Stimulated activated CD4-positive, alpha-beta T cell treated with anti-CD3 and anti-CD28 coated beads, Interleukin-4, amount 100 ng/mL, for 4 hours (primary cell): ENCODE data around the gene PCSK2.

Experiments used
- DNase-seq, 2 experiments: peaks; one replicate each; pipeline ENCODE4 v3.0.0-alpha.2; 2020

Gene PCSK2

DNA sequence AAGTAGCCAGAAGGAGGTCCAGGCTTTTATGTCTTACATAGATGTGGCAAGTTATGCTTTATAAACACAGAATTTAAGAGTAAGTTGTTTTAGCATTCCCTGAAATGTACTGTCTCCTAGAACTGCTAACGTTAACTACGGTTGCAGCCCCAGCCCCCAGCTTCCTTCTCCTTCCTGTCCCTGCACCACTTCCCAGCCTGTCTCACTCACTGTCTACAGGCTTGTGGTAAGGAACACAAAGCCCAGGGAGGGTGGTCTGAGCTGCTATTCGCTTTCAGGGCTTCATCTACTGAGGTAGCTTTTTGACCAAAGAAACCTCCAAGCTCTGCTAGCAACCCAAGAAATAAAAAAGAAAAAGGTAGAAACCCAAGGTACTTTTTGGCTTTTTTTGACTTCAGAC is 35.9 kb downstream of the PCSK2 start:
- DNase-seq: no peak

- no peak for DNase-seq
Observed at GRCh38 chr20:17273717-17274116, 46.9 kb downstream of the PCSK2 start.

GRCh38 chr20:17276101-17276500 is 49.3 kb downstream of the PCSK2 start:
- no peak for DNase-seq

DNA sequence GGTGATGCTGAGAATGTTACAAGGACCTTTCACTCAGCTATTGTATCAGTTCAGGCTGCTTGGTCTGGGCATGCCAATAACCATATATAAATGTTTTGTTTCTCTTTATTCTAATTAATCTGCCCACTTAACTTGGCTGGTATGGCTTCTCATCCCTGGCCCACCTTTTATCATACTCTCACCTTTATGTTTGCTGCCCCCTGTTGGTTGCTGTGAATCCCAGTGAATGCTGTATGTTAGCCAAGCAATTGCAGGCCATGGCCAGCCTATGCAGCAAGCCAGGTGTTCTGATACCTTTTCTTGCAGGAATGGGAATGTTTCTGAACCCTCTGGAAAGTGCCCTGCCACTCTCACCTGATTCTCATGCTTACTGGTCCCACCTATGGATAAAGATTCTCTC is 54.6 kb downstream of the PCSK2 start:
- no peak for DNase-seq

DNA sequence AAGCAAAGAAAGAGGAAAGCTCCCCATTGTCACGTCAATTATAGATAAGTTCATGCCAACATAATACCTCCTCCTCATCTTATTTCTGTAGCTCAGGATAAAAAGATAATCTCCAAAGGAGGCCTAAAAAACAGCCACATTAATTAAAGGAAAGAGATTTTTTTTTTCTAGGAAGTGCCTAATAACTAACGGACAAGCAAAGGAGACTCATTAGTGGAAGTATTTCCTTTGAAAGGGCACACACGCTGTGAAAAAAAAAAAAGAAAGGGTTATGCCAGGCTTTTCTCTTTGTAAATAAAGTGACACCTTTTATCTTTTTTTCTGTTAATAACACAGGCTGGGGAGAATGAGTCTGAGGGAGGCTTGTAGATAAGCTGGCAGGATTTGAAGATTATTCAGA is 55.7 kb downstream of the PCSK2 start:
- no peak for DNase-seq

GRCh38 chr20:17287503-17287902 is 60.7 kb downstream of the PCSK2 start:
- DNase-seq: no peak

GRCh38 chr20:17287998-17288397 is 61.2 kb downstream of the PCSK2 start:
- DNase-seq: no peak

- no peak for DNase-seq
Observed at GRCh38 chr20:17295151-17295726, 68.4 kb downstream of the PCSK2 start.

DNA sequence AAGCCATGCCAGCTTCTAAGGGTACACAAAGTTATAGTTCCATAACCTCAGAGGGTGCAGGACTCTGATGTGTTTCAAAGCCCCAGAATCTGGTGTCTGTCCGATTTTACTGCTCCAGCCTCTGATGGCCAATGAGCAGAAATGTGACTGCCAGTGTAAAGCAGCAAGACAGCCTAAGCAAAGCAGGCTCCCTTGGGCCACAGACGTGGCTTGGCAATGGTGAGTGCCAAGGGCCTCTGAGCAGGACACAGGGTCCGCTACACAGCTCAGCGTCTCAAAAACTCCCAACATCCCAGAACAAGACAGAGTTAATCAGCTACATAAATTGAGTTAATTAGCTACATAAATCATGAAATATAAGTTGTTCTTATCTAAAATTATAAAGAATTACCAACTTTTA is 69.2 kb downstream of the PCSK2 start:
- DNase-seq: no peak

DNA sequence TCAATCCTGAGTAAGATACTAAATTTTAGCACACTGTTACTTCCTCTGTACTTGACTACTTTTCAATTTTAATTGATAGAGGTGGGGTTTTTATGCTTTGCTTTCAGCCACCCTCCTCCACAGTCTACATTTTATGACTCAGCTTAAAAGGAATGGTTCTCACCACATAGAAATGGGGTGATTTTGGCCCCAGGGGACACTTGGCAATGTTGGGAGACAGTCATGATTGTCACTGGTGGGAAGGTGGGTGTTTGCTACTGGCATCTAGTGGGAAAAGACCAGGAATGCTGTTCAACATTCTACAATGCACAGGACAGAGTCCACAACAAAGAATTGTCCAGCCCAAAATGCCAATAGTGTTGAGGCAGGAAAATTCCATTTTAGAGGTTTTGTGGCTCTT is 71.3 kb downstream of the PCSK2 start:
- DNase-seq: no peak

DNA sequence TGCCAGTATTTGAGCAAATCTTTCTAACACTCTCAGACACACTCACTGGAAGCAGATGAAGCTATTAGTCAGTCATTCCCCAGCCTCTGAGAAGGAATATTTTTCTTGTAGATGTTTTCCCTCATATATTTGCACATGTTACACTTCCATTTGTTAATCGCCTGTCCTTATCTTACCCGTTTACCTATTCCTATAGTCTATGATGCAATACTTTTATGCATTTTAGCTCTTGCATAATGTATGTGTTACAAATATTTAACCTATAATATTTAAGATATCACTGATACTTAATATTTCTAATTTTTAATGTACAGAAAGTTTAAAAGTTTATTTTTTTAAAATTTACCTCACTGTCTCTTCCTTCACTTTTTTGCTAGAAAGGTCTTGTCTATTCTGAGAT is 71.9 kb downstream of the PCSK2 start:
- DNase-seq: no peak

DNA sequence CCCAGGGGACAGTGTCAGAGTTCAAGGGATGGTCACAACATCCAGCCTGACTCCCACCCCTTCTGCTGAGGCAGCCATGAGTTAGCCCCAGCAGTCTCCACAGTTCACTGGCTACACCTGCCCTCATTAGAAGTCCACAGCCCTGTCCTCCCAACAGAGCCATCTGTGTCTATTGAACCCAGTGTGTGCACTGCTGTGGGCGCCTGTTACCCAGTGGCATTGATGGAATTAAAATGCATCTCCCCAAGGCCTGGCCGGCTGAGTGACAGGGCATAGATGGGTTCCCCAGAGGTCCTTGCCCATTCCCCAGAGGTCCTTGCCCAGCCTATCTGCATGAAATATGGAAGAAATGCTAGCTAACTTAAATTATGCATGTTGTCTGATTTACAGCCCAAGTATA is 73.3 kb downstream of the PCSK2 start:
- DNase-seq: no peak

- DNase-seq: no peak
Observed at GRCh38 chr20:17304774-17305173, 77.9 kb downstream of the PCSK2 start.

- DNase-seq: no peak
Observed at GRCh38 chr20:17306427-17306826, 79.6 kb downstream of the PCSK2 start.

- DNase-seq: no peak
Observed at GRCh38 chr20:17314264-17314663, 87.4 kb downstream of the PCSK2 start.

DNA sequence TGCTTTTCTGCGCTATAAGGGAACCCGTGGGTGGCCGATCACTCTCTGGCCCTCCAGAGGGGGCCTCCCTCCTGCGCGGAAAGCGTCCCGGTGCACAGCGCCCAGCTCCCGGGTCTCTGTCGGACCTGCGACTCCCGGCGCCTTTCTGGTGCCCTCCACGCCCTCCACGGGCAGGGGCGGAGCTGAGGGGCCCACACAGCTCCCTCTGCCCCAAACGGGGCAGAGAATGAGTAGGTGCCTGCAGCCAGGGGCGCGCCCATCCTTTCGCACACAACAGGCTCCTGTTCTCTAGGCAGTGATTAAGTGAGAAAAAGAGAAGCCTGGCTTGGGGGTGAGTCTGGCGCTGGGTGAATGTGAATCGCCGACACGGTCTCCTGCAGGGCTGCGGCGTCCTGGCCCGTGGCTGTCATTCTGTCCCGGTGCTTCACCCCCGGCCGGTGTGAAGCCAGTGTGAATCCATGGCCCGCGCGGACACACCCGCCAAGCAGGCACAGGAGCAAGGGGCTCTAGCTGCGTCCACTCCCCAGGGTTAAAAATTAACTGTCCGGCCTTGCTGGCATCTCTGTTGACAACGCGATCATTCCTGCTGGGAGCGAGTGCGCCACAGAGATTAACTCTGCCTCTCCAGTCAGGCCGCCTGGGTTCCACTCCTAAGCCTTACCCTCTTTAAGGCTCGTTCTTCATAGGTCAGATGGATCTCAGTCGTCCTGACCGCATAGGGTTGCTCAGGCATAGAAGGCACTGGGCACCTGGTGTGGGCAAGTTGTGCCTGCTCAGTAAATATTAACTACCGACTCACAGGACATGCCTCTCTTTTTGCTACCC is 88.8 kb downstream of the PCSK2 start:
- no peak for DNase-seq

DNA sequence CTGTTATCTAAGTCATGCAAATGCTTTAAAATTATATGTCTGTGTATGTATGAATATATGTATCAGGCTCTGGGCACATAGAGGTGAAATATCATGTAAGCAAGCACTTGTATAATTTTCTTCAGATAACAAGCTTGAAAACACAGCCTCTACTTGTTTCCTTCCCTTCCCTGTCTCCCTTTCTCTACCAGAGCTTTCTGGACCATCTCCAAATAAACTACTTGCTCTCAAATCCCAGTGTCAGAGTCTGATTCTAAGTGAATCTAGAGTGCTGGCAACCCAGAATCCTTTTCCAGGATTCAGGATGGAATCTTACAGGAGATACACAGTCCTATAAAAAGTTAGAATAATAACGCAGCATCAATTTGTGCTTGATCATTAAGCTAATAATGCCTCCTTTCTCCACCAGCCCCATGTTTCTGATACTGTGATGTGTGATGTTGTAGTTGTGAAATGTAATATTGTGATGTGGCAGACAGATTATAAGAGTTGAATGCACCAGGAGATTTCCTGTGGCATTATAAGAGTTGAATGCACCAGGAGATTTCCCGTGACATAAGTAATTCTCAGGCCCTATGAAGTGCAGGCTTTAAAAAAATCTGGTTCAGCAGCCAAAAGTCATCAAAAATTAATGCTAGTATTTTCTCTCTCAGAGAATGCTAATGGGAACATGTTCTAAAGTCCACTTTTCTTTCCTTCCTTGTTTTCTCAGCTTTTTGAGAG is 89.6 kb downstream of the PCSK2 start:
- no peak for DNase-seq

GRCh38 chr20:17317341-17317740 is 90.5 kb downstream of the PCSK2 start:
- DNase-seq: no peak

- DNase-seq: no peak
Observed at GRCh38 chr20:17320456-17320855, 93.6 kb downstream of the PCSK2 start.

DNA sequence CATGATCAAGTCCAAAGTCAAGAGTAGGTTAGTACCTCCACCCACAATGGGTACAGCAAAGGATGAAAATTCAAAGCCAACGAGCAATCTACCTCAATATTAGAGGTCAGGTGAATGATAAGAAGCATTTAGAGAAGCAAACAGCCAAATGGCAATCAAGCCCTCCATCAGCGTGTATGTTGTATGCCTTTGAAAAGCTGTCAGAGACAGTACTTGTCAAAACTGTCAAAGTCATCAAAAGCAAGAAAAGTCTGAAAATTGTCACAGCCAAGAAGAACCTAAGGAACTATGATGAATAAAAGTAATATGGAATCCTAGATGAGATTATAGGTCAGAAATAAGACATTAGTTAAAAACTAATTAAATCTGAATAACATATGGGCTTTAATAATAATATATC is 99.3 kb downstream of the PCSK2 start:
- DNase-seq: no peak

DNA sequence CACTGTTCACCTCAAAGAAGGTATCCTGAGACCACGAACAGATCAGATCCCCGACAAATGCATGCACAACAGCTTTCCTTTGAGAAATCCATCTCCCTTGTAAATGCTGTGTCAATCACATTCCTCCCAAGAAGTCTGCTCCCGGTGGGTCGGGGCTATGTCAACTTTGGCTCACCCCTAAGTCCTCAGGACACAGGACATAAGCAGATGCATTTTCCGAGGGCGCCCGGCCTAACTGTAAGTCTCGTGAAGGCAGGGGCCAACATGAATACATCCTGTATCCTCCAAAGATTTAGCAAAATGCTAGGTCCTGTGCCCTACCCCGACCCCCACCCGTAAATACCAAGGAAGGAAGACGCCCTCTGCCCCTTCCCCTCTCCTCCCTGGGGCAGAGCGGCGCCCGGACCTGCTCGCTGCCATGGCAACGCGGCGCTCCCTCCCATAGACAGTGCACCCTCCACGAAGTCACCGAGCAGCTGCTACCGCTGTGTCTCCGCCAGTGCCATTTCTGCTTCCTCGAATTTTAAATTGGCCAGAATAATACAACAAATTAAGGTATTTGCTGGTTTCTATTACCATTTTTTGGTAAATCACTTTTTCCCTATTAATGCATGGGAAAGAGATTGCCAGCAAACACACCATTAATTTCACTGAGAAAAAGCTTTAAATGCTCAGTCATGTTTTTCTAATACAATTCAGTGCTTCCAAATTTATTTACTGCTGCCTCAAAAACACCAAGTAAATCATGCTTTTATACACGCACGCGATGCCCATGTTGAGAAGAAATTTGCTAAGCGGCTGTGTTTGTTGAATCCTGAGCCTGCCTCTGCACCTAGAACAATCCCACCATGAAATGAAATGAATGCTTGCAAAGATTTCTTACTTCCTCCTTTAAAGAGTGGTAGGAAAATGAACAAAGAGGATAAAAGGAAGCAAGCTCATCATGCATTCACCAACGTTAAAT is 100.6 kb downstream of the PCSK2 start:
- no peak for DNase-seq

GRCh38 chr20:17334932-17335331 is 108.1 kb downstream of the PCSK2 start:
- no peak for DNase-seq

GRCh38 chr20:17339000-17339399 is 112.2 kb downstream of the PCSK2 start:
- no peak for DNase-seq
